HG03439 (cell line): ENCODE data around the gene ADAMTSL5.
"Not testable (repeated sequence)": the region's sequence is repeated elsewhere in the genome, so short reads cannot be mapped to it uniquely, and the experiment has no call there.

Source experiments
- ATAC-seq: cut with Tn5 transposase; IDR thresholded peaks from one replicate; pipeline ENCODE4 v1.9.1; 2021; ENCODE audit warnings: mild to moderate bottlenecking, moderate library complexity; ENCODE audit not compliant: unreplicated experiment

ADAMTSL5 gene, protein sequence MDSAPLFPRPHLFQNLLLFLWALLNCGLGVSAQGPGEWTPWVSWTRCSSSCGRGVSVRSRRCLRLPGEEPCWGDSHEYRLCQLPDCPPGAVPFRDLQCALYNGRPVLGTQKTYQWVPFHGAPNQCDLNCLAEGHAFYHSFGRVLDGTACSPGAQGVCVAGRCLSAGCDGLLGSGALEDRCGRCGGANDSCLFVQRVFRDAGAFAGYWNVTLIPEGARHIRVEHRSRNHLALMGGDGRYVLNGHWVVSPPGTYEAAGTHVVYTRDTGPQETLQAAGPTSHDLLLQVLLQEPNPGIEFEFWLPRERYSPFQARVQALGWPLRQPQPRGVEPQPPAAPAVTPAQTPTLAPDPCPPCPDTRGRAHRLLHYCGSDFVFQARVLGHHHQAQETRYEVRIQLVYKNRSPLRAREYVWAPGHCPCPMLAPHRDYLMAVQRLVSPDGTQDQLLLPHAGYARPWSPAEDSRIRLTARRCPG

DNA sequence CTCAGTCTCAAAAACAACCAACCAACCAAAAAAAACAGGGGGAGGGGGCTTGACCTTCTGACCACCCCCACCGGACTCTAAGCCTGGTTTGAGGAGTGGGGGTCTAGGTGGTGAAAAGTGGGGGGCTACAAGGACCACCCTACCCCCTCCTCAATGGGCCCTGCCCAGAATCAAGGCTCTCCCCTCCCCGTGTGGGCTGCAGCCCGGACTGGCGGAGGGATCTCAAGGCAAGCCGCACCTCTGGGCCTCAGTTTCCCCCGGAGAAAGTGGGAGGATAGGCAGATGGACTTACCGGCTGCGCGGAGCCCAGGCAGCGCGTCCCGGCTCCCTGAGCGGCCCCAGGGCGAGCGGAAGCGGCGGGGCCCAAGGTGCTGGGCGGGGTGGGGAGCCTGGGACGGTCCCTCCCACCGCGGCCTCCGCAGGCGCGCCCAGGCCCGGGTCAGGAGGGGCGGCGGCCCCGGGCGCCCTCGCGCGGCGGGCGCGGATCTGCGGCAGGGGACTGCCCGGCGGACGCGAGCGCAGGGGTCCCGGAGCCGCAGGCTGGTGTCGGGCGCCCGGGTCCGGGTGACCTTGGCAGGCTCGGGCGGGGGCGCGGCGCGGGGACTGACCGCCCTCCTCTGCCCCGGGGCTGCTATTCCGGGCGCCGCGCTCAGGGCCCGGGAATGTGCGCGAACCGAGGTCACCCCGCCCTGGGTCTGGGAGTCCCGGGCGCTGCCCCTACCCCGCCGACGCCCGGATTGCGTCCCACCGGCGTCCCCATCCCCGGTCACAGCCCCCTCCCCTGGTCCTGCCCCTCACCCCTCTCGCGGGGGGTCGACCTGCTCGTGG, at the start of gene ADAMTSL5:
Gene ADAMTSL5, minus strand, starts transcription at position 349 of the 828 bp plus-strand sequence. CDS start 2,076 bp downstream, outside the sequence.
- ATAC-seq: no peak

DNA sequence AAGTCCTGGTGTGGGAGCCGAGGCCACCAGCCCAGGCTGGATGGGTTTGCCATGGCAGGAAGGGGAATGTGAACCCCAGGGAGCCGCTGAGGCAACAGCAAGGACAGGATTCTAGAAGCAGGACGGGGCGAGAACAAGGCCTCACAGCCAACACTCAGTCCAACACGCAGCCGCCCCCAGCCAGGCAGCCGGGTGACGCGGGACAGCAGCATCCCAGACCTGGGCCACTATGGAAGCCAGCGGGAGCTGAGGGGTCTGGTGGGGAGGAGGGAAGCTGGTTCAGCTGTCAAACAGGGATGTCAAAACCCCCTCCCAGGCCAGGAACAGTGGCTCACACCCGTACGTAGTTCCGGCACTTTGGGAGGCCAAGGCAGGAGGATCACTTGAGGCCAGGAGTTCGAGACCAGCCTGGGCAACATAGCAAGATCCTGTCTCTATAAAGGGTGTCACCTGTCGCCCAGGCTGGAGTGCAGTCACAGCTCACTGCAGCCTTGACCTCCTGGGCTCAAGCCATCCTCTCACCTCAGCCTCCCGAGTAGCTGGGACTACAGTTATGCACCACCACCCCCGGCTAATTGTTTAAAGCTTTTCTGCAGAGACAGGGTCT, 48.5 kb upstream of the ADAMTSL5 start:
- ATAC-seq: no peak

DNA sequence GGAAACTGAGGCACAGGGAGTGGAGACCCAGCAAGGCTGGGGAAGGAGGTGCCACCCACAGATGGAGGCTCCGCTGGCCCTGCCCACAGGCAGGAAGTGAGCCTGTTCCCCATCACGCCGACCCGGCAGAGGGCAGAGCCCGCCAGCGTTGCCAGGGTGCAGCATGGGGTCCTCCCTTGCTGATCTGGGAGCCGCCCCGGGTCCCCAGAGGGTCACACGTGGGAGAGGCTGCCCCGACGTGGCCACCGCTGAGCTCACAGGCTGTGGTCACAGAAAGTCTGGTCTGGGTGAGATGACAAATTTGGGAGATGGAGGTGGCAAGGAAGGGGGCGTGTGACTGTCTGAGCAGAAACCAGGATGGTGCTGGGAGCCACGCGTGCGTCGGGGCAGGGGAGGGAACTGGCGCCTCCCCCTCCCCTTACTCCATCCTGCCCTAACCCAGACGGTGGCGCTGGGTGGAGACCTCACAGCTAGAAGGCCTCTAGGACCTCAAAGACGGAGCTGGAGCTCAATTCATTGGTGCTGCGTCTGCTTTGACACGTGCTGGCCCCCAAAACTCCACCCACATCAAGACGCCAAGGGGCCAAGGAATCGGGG, 47.6 kb upstream of the ADAMTSL5 start:
- no peak for ATAC-seq

DNA sequence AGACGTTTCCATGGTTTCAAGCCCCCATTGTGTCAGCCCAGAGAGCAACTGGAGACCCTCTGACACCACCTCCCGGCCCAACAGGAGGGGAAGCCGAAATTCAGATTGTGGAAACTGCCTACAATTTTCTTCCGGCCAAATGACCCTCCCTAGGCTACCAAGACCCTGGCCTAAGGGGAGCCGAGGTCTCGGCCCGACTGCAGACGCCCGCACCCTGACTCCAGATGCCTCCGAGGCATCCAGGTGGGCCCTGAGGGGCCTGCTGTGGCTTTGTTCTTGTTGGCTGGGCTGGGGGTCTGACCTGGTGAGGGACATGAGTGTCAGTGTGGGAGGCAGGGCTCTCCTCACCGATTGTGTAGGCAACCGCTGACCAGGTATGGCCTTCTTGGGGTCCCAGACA, 45.7 kb upstream of the ADAMTSL5 start:
- no peak for ATAC-seq

DNA sequence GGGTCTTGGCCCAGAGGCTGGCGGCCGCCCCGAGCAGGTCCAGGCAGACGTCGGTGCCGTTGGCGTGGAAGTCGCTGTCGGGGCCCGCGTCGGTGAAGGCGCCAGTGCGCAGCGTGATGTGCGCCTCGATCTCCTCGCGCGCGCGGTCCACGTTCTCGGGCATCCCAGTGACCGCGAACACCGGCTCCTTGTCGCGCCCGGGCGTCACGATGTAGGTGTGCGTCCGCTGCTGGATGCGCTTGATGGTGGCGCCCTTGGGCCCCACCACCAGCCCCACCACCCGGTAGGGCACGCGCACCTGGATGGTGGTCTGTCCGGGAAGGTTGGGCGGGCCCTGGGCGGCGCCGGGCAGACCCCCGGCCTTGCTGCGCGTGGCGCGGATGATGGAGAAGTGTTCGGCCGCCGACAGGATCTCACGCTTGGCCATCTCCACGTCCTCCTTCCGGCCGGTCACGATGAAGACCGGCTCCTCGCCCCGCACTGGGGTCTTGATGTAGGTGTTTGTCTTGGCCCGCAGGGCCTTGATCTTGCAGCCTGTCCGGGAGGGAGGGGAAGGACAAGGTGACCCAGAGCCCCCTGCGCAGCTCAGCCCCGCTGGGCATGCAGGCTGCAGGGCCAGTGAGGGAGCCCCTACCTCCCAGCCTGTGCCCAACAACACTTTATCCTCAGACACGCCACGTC, 43.7 kb upstream of the ADAMTSL5 start:
- ATAC-seq: no peak

DNA sequence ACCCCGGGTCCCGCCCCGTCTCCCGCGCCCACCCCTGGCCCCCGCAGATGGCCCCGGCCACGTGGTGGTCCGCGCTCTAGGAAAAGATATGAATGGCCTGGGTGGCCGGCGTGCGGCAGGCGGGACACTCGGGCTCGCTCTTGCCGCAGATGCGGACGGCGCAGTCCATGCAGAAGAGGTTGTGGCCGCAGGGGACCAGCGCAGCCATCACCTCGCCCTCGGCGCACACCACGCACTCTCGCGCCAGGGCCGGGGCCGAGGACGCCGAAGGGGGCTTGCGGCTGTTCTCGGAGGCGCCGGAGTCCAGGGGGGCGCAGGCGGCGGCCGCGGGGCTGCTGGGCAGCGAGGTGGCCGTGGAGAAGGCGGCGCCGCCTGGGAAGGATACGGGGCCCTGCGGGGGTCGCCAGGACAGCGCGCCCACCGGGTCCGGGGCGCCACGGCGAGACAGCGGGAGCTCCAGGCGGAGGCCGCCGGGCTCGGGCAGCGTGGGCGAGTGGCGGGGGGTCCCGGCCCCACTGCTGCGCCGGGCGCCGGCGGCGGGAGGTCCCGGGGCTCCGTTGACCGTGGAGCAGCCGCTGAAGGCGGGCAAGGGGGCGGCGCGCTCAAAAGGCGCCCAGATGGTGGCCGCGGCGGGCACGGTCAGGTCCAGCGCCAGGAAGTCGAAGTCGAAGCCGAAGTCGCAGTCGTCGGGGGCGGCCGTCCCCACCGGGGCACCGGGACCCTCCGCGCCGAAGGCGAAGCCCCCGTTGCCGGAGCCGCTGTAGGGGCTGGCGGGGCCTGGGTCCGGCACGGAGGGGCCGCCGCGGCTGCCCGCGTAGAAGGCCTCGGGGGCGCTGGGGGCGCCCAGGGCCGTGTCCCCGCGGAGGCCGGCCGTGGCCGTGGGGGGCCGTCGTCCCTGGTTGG, 42.9 kb upstream of the ADAMTSL5 start:
- ATAC-seq: no peak

DNA sequence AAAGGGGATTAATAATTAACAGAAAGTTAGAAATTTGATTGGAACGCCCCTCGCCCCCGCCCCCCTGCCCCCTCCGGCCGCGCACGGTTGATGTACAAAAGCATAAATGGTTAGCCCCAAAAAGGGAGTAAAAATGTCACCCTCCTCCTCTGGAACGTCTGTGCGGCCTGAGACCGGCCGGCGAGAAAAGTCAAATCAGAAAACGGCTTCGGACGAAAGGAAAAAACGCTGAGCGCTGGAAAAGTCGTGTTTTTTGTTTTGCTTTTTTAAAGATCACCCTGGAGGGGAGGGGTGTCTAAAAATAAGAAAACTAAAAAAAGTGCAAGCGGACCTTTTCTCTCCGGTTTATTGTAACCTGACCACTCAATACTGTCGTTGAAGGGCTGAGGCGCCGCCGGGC, 42.1 kb upstream of the ADAMTSL5 start:
- no peak for ATAC-seq

DNA sequence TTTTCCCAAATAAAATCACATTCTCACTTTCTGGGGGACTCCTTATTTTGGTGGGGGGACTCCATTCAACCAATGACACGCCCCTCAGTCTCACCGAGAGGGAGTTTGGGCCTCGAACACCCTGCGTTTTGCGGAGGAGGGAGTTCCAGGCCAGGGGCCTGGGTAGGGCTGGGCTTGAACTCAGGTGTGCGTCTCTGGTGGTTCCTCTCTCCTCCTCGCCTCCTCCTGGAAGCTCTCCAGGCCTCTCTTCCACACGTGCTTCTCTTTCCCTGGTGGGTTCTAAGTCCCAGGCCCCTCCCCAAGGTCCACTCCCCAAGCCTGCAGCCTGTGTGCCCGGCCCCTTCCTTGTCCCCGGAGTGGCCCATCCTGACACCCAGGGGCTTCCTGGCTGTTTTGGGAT, 40.6 kb upstream of the ADAMTSL5 start:
- no peak for ATAC-seq

DNA sequence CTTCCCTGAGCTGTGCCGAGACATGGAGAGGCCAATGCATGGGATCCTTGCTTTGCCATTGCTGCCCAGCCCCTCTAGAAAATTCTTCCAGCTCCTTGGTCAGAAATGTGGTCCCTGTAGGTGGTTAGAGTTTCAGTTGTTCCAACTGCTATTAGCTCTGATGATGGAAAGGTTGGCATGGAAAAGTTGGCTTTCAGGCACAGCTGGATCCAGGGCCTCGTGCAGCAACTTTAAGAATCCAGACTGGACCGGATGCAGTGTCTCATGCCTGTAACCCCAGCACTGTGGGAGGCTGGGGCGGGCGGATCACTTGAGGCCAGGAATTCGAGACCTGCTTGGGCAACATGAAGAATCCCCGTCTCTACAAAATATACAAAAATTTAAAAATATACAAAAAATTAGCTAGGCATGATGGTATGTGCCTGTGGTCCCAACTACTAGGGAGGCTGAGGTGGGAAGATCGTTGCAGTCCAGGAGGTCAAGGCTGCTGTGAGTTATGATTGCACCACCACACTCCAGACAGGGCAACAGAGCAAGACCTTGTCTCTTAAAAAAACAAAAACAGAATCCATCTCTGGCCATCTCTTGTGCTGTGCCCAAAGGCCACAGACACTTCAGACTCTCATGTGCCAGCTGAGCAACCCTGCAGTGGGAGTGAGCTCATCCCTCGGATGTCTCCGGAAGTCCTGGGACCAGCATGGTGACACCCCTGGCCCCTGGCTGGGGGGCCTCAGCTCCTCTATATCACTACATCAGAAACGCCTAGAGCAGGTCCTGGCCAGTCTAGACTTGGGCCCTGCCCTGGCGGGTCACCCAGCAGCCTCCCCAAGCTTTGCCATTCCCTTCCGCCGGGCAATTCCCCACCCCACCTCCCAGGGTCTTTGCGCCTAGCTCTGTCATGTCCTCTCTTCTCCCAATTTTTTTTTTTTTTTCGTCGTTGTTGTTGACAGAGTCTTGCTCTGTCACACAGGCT, 38.5 kb upstream of the ADAMTSL5 start:
- no peak for ATAC-seq

DNA sequence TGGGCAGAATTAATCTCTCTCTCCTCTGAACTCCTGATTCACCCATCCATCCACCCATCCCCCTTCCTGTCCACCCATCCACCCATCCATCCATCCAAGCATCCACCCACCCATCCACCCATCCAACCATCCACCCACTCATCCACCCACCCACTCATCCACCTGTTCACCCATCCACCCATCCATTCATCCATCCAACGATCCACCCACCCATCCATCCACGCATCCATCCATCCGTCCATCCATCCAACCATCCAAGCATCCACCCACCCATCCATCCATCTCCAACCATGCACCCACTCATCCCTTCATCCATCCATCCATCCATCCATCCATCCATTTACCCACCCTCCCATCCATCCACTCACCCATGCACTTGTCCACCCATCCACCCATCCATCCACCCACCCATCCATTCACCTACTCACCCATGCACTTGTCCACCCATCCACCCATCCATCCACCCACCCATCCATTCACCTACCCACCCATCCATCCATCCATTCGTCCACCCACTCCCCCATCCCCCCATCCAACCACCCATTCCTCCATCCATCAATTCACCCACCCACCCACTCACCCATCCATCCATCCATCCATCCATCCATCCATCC, 36.6 kb upstream of the ADAMTSL5 start:
- no peak for ATAC-seq

DNA sequence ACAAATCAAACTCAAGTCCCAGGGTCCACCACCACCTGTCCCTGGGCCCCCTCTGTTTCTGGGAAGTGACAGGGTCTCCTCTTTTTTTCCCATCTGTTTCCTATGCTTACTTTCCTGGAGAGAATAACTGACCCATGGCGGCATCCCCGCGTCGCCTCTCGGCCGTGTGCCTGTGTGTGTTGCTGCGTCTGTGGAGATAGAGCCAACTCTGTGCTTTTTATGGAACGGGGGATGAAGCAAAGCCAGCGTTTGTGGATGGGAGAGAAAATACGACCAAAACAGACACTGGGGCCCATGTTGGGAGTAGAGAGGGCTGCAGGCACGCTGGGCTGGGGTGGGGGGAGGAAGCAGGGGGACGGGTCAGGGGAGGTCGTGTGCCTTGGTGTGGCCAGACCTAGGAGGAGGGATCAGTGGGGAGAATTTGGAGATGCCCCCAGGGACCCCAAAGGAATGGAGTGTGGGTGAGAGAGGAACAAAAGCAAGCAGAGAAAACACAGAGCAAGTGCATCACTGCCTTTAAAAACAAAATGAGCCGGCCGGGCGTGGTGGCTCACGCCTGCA, 27.6 kb upstream of the ADAMTSL5 start:
- ATAC-seq: no peak

DNA sequence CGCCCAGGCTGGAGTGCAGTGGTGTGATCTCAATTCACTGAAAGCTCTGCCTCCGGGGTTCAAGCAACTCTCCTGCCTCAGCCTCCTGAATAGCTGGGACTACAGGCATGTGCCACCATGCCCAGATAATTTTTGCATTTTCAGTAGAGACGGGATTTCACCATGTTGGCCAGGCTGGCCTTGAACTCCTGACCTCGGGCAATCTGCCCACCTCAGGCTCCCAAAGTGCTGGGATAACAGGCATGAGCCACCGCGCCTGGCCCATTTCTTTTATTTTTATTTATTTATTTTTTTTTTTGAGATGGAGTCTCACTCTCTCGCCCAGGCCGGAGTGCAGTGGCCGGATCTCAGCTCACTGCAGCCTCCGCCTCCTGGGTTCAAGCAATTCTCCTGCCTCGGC, 26.9 kb upstream of the ADAMTSL5 start:
- ATAC-seq: not testable (repeated sequence)

DNA sequence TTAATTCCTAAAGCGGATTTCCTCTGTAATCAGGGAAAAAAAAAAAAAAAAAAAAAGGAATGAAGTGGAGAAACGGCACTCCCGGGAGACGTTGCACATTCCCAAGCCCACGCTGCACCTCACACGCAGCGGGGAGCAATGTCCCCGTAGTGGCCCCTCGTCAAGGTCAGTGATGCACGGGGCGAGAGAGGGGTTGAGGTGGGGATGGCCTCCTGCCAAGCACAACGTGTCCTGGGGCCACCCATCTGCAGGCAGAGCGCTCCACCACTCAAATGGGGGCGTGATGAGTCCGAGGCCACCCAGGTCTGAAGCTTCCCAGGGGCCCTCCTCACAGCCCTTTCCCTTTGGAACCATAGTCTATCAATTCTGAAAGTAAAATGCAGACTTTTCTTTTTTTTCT, 26.2 kb upstream of the ADAMTSL5 start:
- no peak for ATAC-seq

DNA sequence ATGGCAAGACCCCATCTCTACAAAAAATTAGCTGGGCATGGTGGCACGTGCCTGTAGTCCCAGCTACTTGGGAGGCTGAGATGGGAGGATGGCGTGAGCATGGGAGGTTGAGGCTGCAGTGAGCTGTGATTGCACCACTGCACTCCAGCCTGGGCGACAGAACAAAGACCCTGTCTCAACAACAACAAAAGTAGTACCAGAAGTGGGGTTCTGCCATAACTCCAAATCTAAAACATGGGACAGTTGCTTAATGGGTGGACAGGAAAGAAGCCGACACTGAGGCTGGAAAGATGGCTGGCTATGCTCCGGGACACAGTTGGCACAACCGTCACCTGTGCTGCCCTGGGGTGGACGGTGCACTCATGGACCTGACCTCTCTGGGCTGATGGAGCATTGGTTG, 22.9 kb upstream of the ADAMTSL5 start:
- ATAC-seq: not testable (repeated sequence)

DNA sequence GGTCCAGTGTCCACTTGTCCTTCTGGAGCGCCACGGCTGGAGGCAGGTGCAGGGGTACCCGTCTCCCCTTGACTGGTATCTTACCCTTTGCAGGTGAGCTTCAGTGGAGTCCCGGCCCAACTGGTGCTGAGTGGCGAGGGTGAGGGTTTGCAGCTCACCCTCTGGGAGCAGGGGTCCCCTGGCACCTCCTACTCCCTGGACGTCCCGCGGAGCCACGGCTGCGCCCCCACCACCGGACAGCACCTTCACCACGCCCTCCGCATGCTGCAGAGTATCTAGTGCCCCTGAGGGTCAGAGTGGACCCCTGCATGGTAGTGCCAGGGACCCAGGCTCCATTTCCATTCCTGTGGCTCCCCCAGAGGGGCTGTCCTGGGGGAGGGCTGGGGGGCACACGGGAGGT, 22.2 kb upstream of the ADAMTSL5 start:
- no peak for ATAC-seq

DNA sequence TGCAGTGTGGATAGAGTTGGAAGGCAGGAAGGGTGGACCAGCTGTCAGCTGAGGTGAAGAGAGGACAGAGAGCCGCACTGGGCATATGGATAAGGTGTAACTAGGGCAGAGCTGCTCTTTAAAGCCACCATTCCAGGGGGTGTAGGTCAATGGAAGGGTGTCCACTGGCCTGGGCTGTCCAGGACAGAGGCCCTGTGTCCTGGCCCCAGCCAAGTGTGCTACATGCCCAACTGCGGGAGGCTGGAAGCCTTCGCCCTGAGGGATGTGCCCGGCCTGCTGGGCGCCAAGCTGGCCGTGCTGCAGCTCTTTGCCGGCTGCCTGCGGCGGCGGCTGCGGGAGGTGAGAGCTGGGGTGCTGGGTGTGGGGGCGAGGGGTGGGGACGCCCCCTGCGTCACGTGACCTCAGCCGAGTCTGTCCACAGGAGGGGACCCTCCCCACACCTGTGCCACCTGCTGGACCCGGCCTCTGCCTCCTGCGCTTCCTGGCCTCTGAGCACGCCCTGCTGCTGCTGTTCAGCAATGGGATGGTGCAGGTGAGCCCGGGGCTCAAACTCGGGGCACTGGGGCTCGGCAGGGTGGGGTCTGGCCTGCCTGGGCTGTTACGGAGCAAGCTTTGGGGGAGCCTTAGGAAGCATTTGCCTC, 20.8 kb upstream of the ADAMTSL5 start:
- ATAC-seq: no peak

DNA sequence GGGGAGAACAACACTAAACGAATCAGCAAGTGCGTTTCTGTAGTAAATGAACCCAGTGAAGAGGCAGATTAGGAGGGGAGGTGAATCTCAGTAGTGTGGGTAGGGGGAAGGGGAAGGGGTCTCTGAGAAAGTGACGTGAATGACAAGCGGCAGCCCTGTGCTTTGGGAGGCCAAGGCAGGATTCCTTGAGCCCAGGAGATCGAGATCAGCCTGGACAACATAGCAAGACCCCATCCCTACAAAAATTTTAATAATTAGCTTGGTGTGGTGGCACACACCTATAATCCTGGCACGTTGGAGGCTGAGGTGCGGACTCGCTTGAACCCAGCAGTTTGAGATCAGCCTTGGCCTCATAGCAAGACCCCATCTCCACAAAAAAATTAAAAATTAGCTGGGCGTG, 19.2 kb upstream of the ADAMTSL5 start:
- ATAC-seq: no peak
